PC-9 (cell line): Measurements from ENCODE around the gene PTPRO. TPM values are rescaled to one million over a fixed set of nuclear protein-coding genes. Genes with fewer than 3 reads are reported as not detected.

Experiments
- BruUV-seq: library from RNA; stranded (reverse); fragments of 400-500 nt; replicated peaks from 2 replicates; lab custom pipeline; 2021; lab: Mats Ljungman, UMichigan
- CTCF ChIA-PET: fragments of 300-600 bp; sonication (Branson Sonifier 250); formaldehyde crosslinking; loops from one replicate; lab custom pipeline; 2022; ENCODE audit warnings: antibody characterized with exemption; lab: Charles Lee
- POLR2A ChIA-PET: fragments of 300-600 bp; sonication (Branson Sonifier 250); formaldehyde crosslinking; loops from one replicate; lab custom pipeline; 2022; ENCODE audit warnings: antibody characterized with exemption; ENCODE audit not compliant: unreplicated experiment; lab: Charles Lee
- DNase-seq, 2 experiments: peaks; one replicate each; pipeline versions ENCODE4 v3.0.0 to v3.0.0-alpha.2; 2015 to 2022; ENCODE audit warnings: mixed read lengths in 1 of 2
- H2AFZ ChIP-seq: fragments of 200-600 bp; sonication (generic); 2 replicates; pipeline ENCODE4 v1.8.1; 2017; ENCODE audit warnings: antibody characterized with exemption
- H3F3A ChIP-seq: fragments of 200-600 bp; sonication (generic); 2 replicates; pipeline ENCODE4 v1.8.1; 2017; ENCODE audit warnings: antibody characterized with exemption, mild to moderate bottlenecking, low read depth; ENCODE audit not compliant: insufficient read depth
- H3K27ac ChIP-seq: fragments of 200-600 bp; sonication (generic); 2 replicates; pipeline ENCODE4 v1.6.1; 2016; ENCODE audit warnings: mixed run types
- H3K27me3 ChIP-seq: fragments of 200-600 bp; sonication (generic); 2 replicates; pipeline ENCODE4 v1.6.1; 2016; ENCODE audit warnings: low read depth, mixed run types; ENCODE audit not compliant: insufficient read depth
- H3K36me3 ChIP-seq: fragments of 200-600 bp; sonication (generic); 2 replicates; pipeline ENCODE4 v1.6.1; 2016; ENCODE audit warnings: low read depth, mixed run types
- H3K4me1 ChIP-seq: fragments of 200-600 bp; sonication (generic); replicated peaks from 2 replicates; pipeline ENCODE4 v1.6.1; 2016; ENCODE audit warnings: mixed run types; ENCODE audit not compliant: insufficient read depth
- H3K4me2 ChIP-seq: fragments of 200-600 bp; sonication (generic); 2 replicates; pipeline ENCODE4 v1.6.1; 2017; ENCODE audit warnings: mixed run types
- H3K4me3 ChIP-seq: fragments of 200-600 bp; sonication (generic); 2 replicates; pipeline ENCODE4 v1.6.1; 2016; ENCODE audit warnings: mixed run types
- H3K79me2 ChIP-seq: fragments of 200-600 bp; sonication (generic); 2 replicates; pipeline ENCODE4 v1.6.1; 2017; ENCODE audit warnings: low read depth, mixed run types
- H3K9me2 ChIP-seq: fragments of 200-600 bp; sonication (generic); 2 replicates; pipeline ENCODE4 v1.8.1; 2017; ENCODE audit warnings: mild to moderate bottlenecking; ENCODE audit not compliant: insufficient read depth
- H3K9me3 ChIP-seq: fragments of 200-600 bp; sonication (generic); 2 replicates; pipeline ENCODE4 v1.8.1; 2016; ENCODE audit warnings: low read depth; ENCODE audit not compliant: insufficient read depth
- H4K20me1 ChIP-seq: fragments of 200-600 bp; sonication (generic); 2 replicates; pipeline ENCODE4 v1.8.1; 2017; ENCODE audit not compliant: insufficient read depth
- CTCF ChIP-seq: fragments of 200-600 bp; sonication (generic); conservative IDR thresholded peaks from 2 replicates; pipeline ENCODE4 v1.6.1; 2017; ENCODE audit warnings: mixed run types, antibody characterized with exemption, mild to moderate bottlenecking, moderate library complexity
- EZH2 ChIP-seq: fragments of 200-600 bp; sonication (generic); IDR thresholded peaks from 2 replicates; pipeline ENCODE4 v1.8.0; 2017; ENCODE audit warnings: antibody characterized with exemption, low read depth
- intact Hi-C: fragments of 100-400 bp; cut with micrococcal nuclease; formaldehyde crosslinking; loops from one replicate; pipeline ENCODE4 v1.10.0; 2022; ENCODE audit not compliant: unreplicated experiment
- total RNA-seq: library from RNA; stranded (reverse); gene quantifications from 2 replicates; pipeline ENCODE4 v1.2.3, GENCODE V29; 2021

The PTPRO gene
- total RNA-seq, 1 experiment from 2014 or later: not detected

GRCh38 chr12:15368812-15369211, 46.5 kb downstream of the PTPRO start:
- CTCF ChIA-PET: no interaction called here
- POLR2A ChIA-PET: no interaction called here

GRCh38 chr12:15372352-15372751, 50.0 kb downstream of the PTPRO start:
- no peaks in the 10 kb centered on the region for H3K79me2 ChIP-seq
- no peak overlapping the region for H3K4me2 ChIP-seq
- no peaks in the 10 kb centered on the region for H3K27me3 ChIP-seq
- no TSS peak for BruUV-seq
- no peak overlapping the region for H2AFZ ChIP-seq
- no peaks in the 10 kb centered on the region for H3K4me1 ChIP-seq
- no peak overlapping the region for H3K4me3 ChIP-seq
- POLR2A ChIA-PET: no interaction called here
- 0 out of 2 replicates have a peak, but pooled peaks cover 4% of the 10 kb centered on the region for H3K9me2 ChIP-seq
- H3K27ac ChIP-seq: no peak overlapping the region
- DNase-seq: no peak
- H3K36me3 ChIP-seq: no peaks in the 10 kb centered on the region
- no peaks in the 10 kb centered on the region for H4K20me1 ChIP-seq
- CTCF ChIA-PET: no interaction called here
- TF ChIP-seq CTCF: no peak
- TF ChIP-seq EZH2: no peak
- intact Hi-C loops: no loop called here
- H3F3A ChIP-seq: no peaks in the 10 kb centered on the region
- H3K9me3 ChIP-seq: peaks cover 7% of the 10 kb centered on the region; the same call in 1 of the 2 replicates

More at GRCh38 chr12:15368812-15369211, 46.5 kb downstream of the PTPRO start:
- H3K4me2 ChIP-seq: no peak overlapping the region
- no peak overlapping the region for H2AFZ ChIP-seq
- H3K27me3 ChIP-seq: no peaks in the 10 kb centered on the region
- no peak for DNase-seq
- H3K4me3 ChIP-seq: no peak overlapping the region
- BruUV-seq: no TSS peak
- no peaks in the 10 kb centered on the region for H3K36me3 ChIP-seq
- H3K79me2 ChIP-seq: no peaks in the 10 kb centered on the region
- TF ChIP-seq EZH2 (no peak), CTCF (no peak)
- H3K4me1 ChIP-seq: peaks cover 20% of the 10 kb centered on the region
- intact Hi-C loops: no loop called here
- H4K20me1 ChIP-seq: no peaks in the 10 kb centered on the region
- H3K9me2 ChIP-seq: no peaks in the 10 kb centered on the region
- H3F3A ChIP-seq: peaks cover 20% of the 10 kb centered on the region
- no peak overlapping the region for H3K27ac ChIP-seq
- H3K9me3 ChIP-seq: no peaks in the 10 kb centered on the region; the same call in 1 of the 2 replicates

- Histone ChIP-seq H3K4me1 (no peaks in the 10 kb centered on the region), H3K9me2 (no peaks in the 10 kb centered on the region), H3K27ac (no peak overlapping the region), H3K9me3 (no peaks in the 10 kb centered on the region), H3K36me3 (no peaks in the 10 kb centered on the region), H3K27me3 (no peaks in the 10 kb centered on the region), H3K4me2 (no peak overlapping the region), H3F3A (no peaks in the 10 kb centered on the region), H4K20me1 (no peaks in the 10 kb centered on the region), H2AFZ (no peak overlapping the region), H3K4me3 (no peak overlapping the region), H3K79me2 (no peaks in the 10 kb centered on the region)
- intact Hi-C loops: no loop called here
- ChIA-PET CTCF (no interaction called here), POLR2A (no interaction called here)
- BruUV-seq: no TSS peak
- DNase-seq: no peak
- TF ChIP-seq CTCF: no peak
Observed at GRCh38 chr12:15387772-15388171, 65.5 kb downstream of the PTPRO start.
